ENCODE results near the gene BMF. TPM values are rescaled to one million over a fixed set of nuclear protein-coding genes. Genes with fewer than 3 reads are reported as not detected.

The BMF gene
- total RNA-seq, 1 donor from 2014 or later, result 376 TPM

DNA sequence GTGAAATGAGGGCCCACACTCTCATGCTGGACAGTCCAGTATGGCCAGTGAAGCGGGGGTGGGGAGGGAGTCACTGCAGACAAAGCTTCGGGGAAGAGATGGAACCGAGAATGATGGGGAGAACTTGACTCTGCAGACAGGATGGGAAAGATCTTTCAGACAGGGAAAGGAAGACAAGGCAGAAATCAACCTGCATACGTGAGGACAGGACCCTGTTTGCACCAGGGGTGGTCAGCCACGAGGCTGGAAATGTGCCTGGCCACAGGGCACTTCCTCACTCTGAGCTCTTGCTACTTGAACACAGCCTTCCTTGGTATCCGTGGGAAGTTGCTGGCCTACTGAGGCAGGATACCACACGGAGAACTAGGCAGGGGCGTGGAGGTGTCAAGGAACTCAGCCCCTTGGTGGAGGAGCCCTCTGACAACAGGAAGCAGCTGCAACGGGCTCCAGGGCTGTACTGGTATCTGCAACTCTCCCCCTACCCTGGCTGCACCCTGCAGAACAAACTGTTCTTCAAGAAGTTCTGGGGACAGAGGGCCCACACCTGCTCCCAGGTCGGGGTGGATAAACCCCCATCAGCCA lies 60.4 kb downstream of the BMF start:
- TF ChIP-seq, protein P1, sequence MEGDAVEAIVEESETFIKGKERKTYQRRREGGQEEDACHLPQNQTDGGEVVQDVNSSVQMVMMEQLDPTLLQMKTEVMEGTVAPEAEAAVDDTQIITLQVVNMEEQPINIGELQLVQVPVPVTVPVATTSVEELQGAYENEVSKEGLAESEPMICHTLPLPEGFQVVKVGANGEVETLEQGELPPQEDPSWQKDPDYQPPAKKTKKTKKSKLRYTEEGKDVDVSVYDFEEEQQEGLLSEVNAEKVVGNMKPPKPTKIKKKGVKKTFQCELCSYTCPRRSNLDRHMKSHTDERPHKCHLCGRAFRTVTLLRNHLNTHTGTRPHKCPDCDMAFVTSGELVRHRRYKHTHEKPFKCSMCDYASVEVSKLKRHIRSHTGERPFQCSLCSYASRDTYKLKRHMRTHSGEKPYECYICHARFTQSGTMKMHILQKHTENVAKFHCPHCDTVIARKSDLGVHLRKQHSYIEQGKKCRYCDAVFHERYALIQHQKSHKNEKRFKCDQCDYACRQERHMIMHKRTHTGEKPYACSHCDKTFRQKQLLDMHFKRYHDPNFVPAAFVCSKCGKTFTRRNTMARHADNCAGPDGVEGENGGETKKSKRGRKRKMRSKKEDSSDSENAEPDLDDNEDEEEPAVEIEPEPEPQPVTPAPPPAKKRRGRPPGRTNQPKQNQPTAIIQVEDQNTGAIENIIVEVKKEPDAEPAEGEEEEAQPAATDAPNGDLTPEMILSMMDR (IDR thresholded peaks at IDR 0.05), result no peak
- no peaks in the 10 kb centered on the region for H3K9me3 Mint-ChIP-seq
- intact Hi-C loops (cut with micrococcal nuclease), result loop anchor here (10.0 kb wide), 1 partner anchor 376 kb away; no protein-coding TSS in a partner anchor
- peak; percentile 23 for ATAC-seq (ENCODE audit: low read depth)
- DNase-seq, result no peak
- peak overlapping the region; percentile 93 for H3K27ac Mint-ChIP-seq
- peaks cover 79% of the 10 kb centered on the region for H3K4me1 Mint-ChIP-seq
- no peaks in the 10 kb centered on the region for H3K27me3 Mint-ChIP-seq
- no peaks in the 10 kb centered on the region for H3K36me3 Mint-ChIP-seq (ENCODE audit: low read depth)
- H3K4me3 Mint-ChIP-seq, result peak overlapping the region; percentile 42
- POLR2A ChIA-PET, result interaction anchor here (0.6 to 13.9 kb wide), 20 partner anchors 7 to 1177 kb away, joined by 3 to 1329 read pairs (median 12); partner anchors contain the start of genes BMF, PAK6, PLCB2 and SRP14
- CTCF ChIA-PET, result interaction anchor here (0.7 to 11.2 kb wide), 13 partner anchors 12 to 261 kb away, joined by 3 to 519 read pairs (median 4); partner anchors contain the start of gene BMF

DNA sequence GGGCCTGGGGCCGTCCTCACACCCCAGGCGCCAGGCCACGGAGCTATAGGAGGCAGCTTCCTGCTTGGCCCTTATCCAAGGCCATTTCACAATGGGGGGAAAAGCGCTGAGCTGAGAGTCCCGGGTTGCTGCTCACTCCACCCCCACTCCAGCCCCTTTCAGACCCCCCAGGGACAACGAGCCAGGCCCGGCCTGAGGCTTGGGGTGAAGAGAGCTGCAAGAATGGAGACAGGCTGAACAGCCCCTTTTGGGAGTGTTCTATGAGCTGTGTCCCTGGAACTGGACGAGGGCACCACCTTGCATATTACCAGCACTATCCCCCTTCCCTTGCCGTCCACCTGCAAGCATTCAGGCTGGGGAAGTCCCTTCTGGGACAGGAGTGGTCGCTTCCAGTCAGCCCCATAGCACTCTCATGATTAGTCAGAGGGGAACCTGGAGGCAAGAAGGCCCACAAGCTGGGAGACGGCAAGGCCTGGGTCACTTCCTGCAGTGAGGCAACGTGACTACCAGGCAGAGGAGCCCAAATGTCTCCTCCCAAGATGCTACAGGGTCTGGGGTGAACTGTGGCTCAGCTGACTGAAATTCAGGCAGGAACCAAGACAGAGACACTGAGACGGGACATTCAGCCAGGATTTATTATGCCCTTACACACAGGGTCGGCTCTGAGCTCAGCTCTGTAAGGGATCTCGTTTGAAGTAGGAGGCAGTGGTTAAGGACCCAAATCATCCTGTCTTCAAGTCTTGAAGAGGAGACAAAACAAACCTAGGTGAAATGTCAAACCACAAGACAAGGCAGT lies 61.1 kb downstream of the BMF start:
- H3K4me1 Mint-ChIP-seq, result peaks cover 72% of the 10 kb centered on the region
- H3K36me3 Mint-ChIP-seq (ENCODE audit: low read depth), result no peaks in the 10 kb centered on the region
- POLR2A ChIA-PET, result interaction anchor here (0.8 to 13.9 kb wide), 22 partner anchors 8 to 289 kb away, joined by 3 to 1329 read pairs (median 9); partner anchors contain the start of genes BMF, INAFM2, PAK6 and PLCB2
- TF ChIP-seq, protein P1 (IDR thresholded peaks at IDR 0.05), result no peak
- H3K27me3 Mint-ChIP-seq, result no peaks in the 10 kb centered on the region
- CTCF ChIA-PET, result interaction anchor here (0.7 to 11.2 kb wide), 12 partner anchors 8 to 261 kb away, joined by 3 to 519 read pairs (median 6); partner anchors contain the start of gene BMF
- ATAC-seq (ENCODE audit: low read depth) (peak; percentile 57), DNase-seq (peak; percentile 40)
- H3K27ac Mint-ChIP-seq, result peak overlapping the region; percentile 93
- intact Hi-C loops (cut with micrococcal nuclease), result loop anchor here (1.0 to 10.0 kb wide), 3 partner anchors 17 to 377 kb away; no protein-coding TSS in a partner anchor
- peak overlapping the region; percentile 42 for H3K4me3 Mint-ChIP-seq
- H3K9me3 Mint-ChIP-seq, result no peaks in the 10 kb centered on the region

GRCh38 chr15:40046721-40047414 lies 61.8 kb downstream of the BMF start:
- peak overlapping the region; percentile 93 for H3K27ac Mint-ChIP-seq
- ATAC-seq (ENCODE audit: low read depth) (no peak), DNase-seq (no peak)
- H3K36me3 Mint-ChIP-seq (ENCODE audit: low read depth), result no peaks in the 10 kb centered on the region
- intact Hi-C loops (cut with micrococcal nuclease), result loop anchor here (1.0 to 10.0 kb wide), 3 partner anchors 17 to 378 kb away; no protein-coding TSS in a partner anchor
- H3K27me3 Mint-ChIP-seq, result no peaks in the 10 kb centered on the region
- no peaks in the 10 kb centered on the region for H3K9me3 Mint-ChIP-seq
- CTCF ChIA-PET, result interaction anchor here (0.9 to 11.2 kb wide), 12 partner anchors 9 to 291 kb away, joined by 3 to 519 read pairs (median 8); partner anchors contain the start of gene BMF
- H3K4me1 Mint-ChIP-seq, result peaks cover 65% of the 10 kb centered on the region
- POLR2A ChIA-PET, result interaction anchor here (0.8 to 13.9 kb wide), 20 partner anchors 8 to 276 kb away, joined by 3 to 1329 read pairs (median 12); partner anchors contain the start of genes BMF, INAFM2, PAK6 and PLCB2
- TF ChIP-seq, protein P1 (IDR thresholded peaks at IDR 0.05), result no peak
- peak overlapping the region; percentile 67 for H3K4me3 Mint-ChIP-seq

- Mint-ChIP-seq H3K9me3 (no peaks in the 10 kb centered on the region), H3K27me3 (no peaks in the 10 kb centered on the region), H3K4me1 (peaks cover 62% of the 10 kb centered on the region), H3K4me3 (peak overlapping the region; percentile 46), H3K36me3 (ENCODE audit: low read depth) (no peaks in the 10 kb centered on the region), H3K27ac (peak overlapping the region; percentile 93)
- intact Hi-C loops (cut with micrococcal nuclease), result loop anchor here (1.0 to 10.0 kb wide), 9 partner anchors 24 to 379 kb away; no protein-coding TSS in a partner anchor
- DNase-seq (no peak), ATAC-seq (ENCODE audit: low read depth) (peak; percentile 12)
- ChIA-PET CTCF (interaction anchor here (0.7 to 11.2 kb wide), 35 partner anchors 9 to 292 kb away, joined by 3 to 519 read pairs (median 4); partner anchors contain the start of genes BMF, BUB1B and INAFM2), POLR2A (interaction anchor here (0.7 to 13.9 kb wide), 15 partner anchors 10 to 263 kb away, joined by 3 to 1329 read pairs (median 7); partner anchors contain the start of genes BMF and PLCB2)
- TF ChIP-seq, protein P1 (IDR thresholded peaks at IDR 0.05), result no peak
These were observed 63.0 kb downstream of the BMF start for GRCh38 chr15:40045572-40046217.
